HepG2 (cell line): ENCODE data around the gene KRTAP10-9. TPM values are rescaled to one million over a fixed set of nuclear protein-coding genes. Genes with fewer than 3 reads are reported as not detected.
A peak's percentile ranks its signal among the peaks of the same experiment; 100 is the strongest.

ENCODE experiments used
- ATAC-seq: fragments of 200-7000 bp; cut with Tn5 transposase; 3 replicates; pipeline ENCODE4 v1.9.1; 2020; ENCODE audit warnings: mild to moderate bottlenecking, moderate library complexity
- BruUV-seq: library from RNA; stranded (reverse); fragments of 400-500 nt; replicated peaks from 2 replicates; lab custom pipeline; 2021; lab: Mats Ljungman, UMichigan
- CTCF ChIA-PET: fragments of 300-600 bp; formaldehyde crosslinking; extraction: SDS; loops from one replicate; lab custom pipeline; 2021; ENCODE audit warnings: low total read pairs, inconsistent platforms, low intra/inter-chr PET ratio; lab: Yijun Ruan, JAX
- POLR2A ChIA-PET: fragments of 350-600 bp; sonication (Branson Sonifier 250); formaldehyde crosslinking; loops from one replicate; lab custom pipeline; 2020; ENCODE audit warnings: antibody characterized with exemption, inconsistent platforms; lab: Yijun Ruan, JAX
- DNase-seq: peaks from one replicate; pipeline ENCODE4 v3.0.0-alpha.2; 2015; ENCODE audit warnings: low spot score
- FAIRE-seq: peaks from 3 replicates; lab custom pipeline; 2011; peaks lifted over from hg19 to GRCh38; lab: Jason Lieb, UNC
- H2AFZ ChIP-seq: one replicate; pipeline ENCODE4 v1.6.1; 2011; ENCODE audit warnings: low read length, inconsistent platforms
- H3K27ac ChIP-seq: fragments of 300-600 bp; 3 replicates; pipeline ENCODE4 v1.8.0; 2011; ENCODE audit warnings: mixed run types, mild to moderate bottlenecking, mixed read lengths, low read length, inconsistent platforms; ENCODE audit not compliant: insufficient read depth; ENCODE audit errors: extremely low read length
- H3K27me3 ChIP-seq, 2 experiments: fragments of 200-600 bp in 1 of 2; 2 replicates in 1 of 2; 3 replicates in 1 of 2; pipeline versions ENCODE4 v1.6.0 to v1.8.0; 2011; ENCODE audit warnings: low read length in 2 of 2, mild to moderate bottlenecking in 2 of 2, moderate library complexity in 2 of 2, inconsistent platforms in 1 of 2; ENCODE audit not compliant: insufficient read depth in 2 of 2, control insufficient read depth in 1 of 2
- H3K36me3 ChIP-seq, 2 experiments: fragments of 200-600 bp in 1 of 2; replicated peaks in 1 of 2; 2 replicates in 1 of 2; 3 replicates in 1 of 2; pipeline versions ENCODE4 v1.5.1 to v1.8.0; 2011; ENCODE audit warnings: low read length in 2 of 2, inconsistent platforms in 1 of 2; ENCODE audit not compliant: insufficient read depth in 2 of 2, control insufficient read depth in 1 of 2
- H3K4me1 ChIP-seq: 2 replicates; pipeline ENCODE4 v1.5.1; 2012; ENCODE audit warnings: low read length, inconsistent platforms; ENCODE audit not compliant: insufficient read depth
- H3K4me2 ChIP-seq: 2 replicates; pipeline ENCODE4 v1.6.0; 2011; ENCODE audit warnings: low read depth, low read length, inconsistent platforms
- H3K4me3 ChIP-seq, 3 experiments: fragments of 200-600 bp in 1 of 3; sonication (generic), shearing (Covaris generic) in 1 of 3; replicated peaks in 1 of 3; 2 replicates each; pipeline ENCODE4 v1.5.1; 2011 to 2016; ENCODE audit warnings: low read length in 3 of 3, inconsistent platforms in 2 of 3, low read depth in 2 of 3, mild to moderate bottlenecking in 2 of 3, control low read depth in 1 of 3, mixed read lengths in 1 of 3; ENCODE audit not compliant: insufficient read depth in 1 of 3
- H3K79me2 ChIP-seq: one replicate; pipeline ENCODE4 v1.6.1; 2011; ENCODE audit warnings: low read length, inconsistent platforms; ENCODE audit not compliant: insufficient read depth
- H3K9ac ChIP-seq: 2 replicates; pipeline ENCODE4 v1.6.0; 2011; ENCODE audit warnings: mild to moderate bottlenecking, low read depth, low read length, inconsistent platforms; ENCODE audit not compliant: insufficient read depth
- H3K9me3 ChIP-seq: 2 replicates; pipeline ENCODE4 v1.5.1; 2012; ENCODE audit warnings: mild to moderate bottlenecking, low read length
- H4K20me1 ChIP-seq: 2 replicates; pipeline ENCODE4 v1.6.0; 2011; ENCODE audit warnings: inconsistent platforms, mild to moderate bottlenecking, low read length, moderate library complexity; ENCODE audit not compliant: insufficient read depth
- AHR ChIP-seq: IDR thresholded peaks from 2 replicates; pipeline ENCODE4 v1.6.1; 2018; ENCODE audit warnings: missing genetic modification reagents, missing compliant biosample characterization
- ARNTL ChIP-seq: sonication (generic); formaldehyde crosslinking; IDR thresholded peaks from 2 replicates; pipeline ENCODE4 v1.4.0; 2020; ENCODE audit warnings: mild to moderate bottlenecking, missing genetic modification reagents
- CBFB ChIP-seq: sonication (generic); formaldehyde crosslinking; IDR thresholded peaks from 2 replicates; pipeline ENCODE4 v1.4.0; 2020; ENCODE audit warnings: missing genetic modification reagents
- FOXC1 ChIP-seq: sonication (generic); formaldehyde crosslinking; IDR thresholded peaks from 2 replicates; pipeline ENCODE4 v1.8.0; 2022; ENCODE audit warnings: mild to moderate bottlenecking, missing genetic modification reagents, borderline replicate concordance
- HNRNPLL ChIP-seq: fragments of 200-400 bp; formaldehyde crosslinking; IDR thresholded peaks from 2 replicates; pipeline ENCODE4 v1.6.1; 2017; ENCODE audit warnings: mild to moderate bottlenecking, low read depth, low read length; ENCODE audit not compliant: poor library complexity, severe bottlenecking
- KDM3A ChIP-seq: IDR thresholded peaks from 2 replicates; pipeline ENCODE4 v1.6.1; 2018; ENCODE audit warnings: low read depth, missing compliant biosample characterization
- PLRG1 ChIP-seq: fragments of 450-650 bp; conservative IDR thresholded peaks from 2 replicates; pipeline ENCODE4 v1.6.1; 2016
- TAF1 ChIP-seq: sonication (generic); formaldehyde crosslinking; IDR thresholded peaks from 2 replicates; pipeline ENCODE4 v1.4.0; 2020; ENCODE audit warnings: missing genetic modification reagents
- TCF7 ChIP-seq: sonication (generic); IDR thresholded peaks from 2 replicates; pipeline ENCODE4 v1.6.1; 2016; ENCODE audit warnings: antibody characterized with exemption, low read depth
- ZBED4 ChIP-seq: sonication (generic); formaldehyde crosslinking; IDR thresholded peaks from 2 replicates; pipeline ENCODE4 v1.4.0; 2020; ENCODE audit warnings: missing genetic modification reagents, borderline replicate concordance
- ZNF260 ChIP-seq: sonication (generic); formaldehyde crosslinking; IDR thresholded peaks from 2 replicates; pipeline ENCODE4 v1.4.0; 2020; ENCODE audit warnings: missing genetic modification reagents, low read depth, mild to moderate bottlenecking, borderline replicate concordance
- ZNF607 ChIP-seq: sonication (generic); formaldehyde crosslinking; IDR thresholded peaks from 2 replicates; pipeline ENCODE4 v1.5.1; 2020; ENCODE audit warnings: missing genetic modification reagents, mild to moderate bottlenecking, borderline replicate concordance
- ZNF652 ChIP-seq: IDR thresholded peaks from 2 replicates; pipeline ENCODE4 v1.6.1; 2016; ENCODE audit warnings: low read depth, borderline replicate concordance
- ZNF674 ChIP-seq: sonication (generic); formaldehyde crosslinking; IDR thresholded peaks from 2 replicates; pipeline ENCODE4 v1.5.0; 2020; ENCODE audit warnings: low read depth, mild to moderate bottlenecking, missing genetic modification reagents
- ZNF777 ChIP-seq: sonication (generic); formaldehyde crosslinking; IDR thresholded peaks from 2 replicates; pipeline ENCODE4 v1.4.0; 2020; ENCODE audit warnings: missing genetic modification reagents
- ZNF782 ChIP-seq: sonication (generic); formaldehyde crosslinking; IDR thresholded peaks from 2 replicates; pipeline ENCODE4 v1.4.0; 2020; ENCODE audit warnings: missing genetic modification reagents, mild to moderate bottlenecking, borderline replicate concordance
- ZXDC ChIP-seq: sonication (generic); formaldehyde crosslinking; IDR thresholded peaks from 2 replicates; pipeline ENCODE4 v1.5.0; 2020; ENCODE audit warnings: mild to moderate bottlenecking, missing genetic modification reagents
- WGBS: methylation state at CpG from one replicate; pipeline ENCODE4 v1.1.6; 2017; ENCODE audit warnings: low lambda C conversion rate; 5-methylcytosine and 5-hydroxymethylcytosine counted together
- in situ Hi-C: cut with HindIII; loops from 2 replicates; pipeline ENCODE4 v1.10.0; 2017; ENCODE audit warnings: low pct_unique_long_range_greater_than_20kb; ENCODE audit not compliant: extremely low pct_ligation_motif_present
- intact Hi-C: fragments of 100-400 bp; cut with micrococcal nuclease; formaldehyde crosslinking; loops from one replicate; pipeline ENCODE4 v1.10.0; 2022; ENCODE audit not compliant: unreplicated experiment
- polyA plus RNA-seq, 8 experiments: library from polyadenylated mRNA; depleted of rRNA in 3 of 8; stranded (reverse) in 7 of 8; unstranded in 1 of 8; fragments of >200 nt; fragmentation: Illumina TruSeq in 4 of 8; extraction: Trizol in 4 of 8; gene quantifications; 2 replicates each; pipeline versions ENCODE4 v1.2.1 to v1.2.3, GENCODE V29; 2011 to 2016; ENCODE audit warnings: low read depth in 4 of 8, missing spikeins in 1 of 8, mixed read lengths in 1 of 8; ENCODE audit not compliant: insufficient read depth in 1 of 8
- total RNA-seq, 5 experiments: library from RNA; depleted of rRNA; stranded (reverse); fragments of >200 nt; fragmentation: Illumina TruSeq; extraction: Trizol; gene quantifications; 2 replicates each; pipeline ENCODE4 v1.2.3, GENCODE V29; 2016; ENCODE audit warnings: low read depth in 1 of 5

The KRTAP10-9 gene
- total and polyA plus RNA-seq, 2 of the 13 experiments (the other 11 are each of a cell fraction or from before 2014, with no cell fraction given), result not detected

- Histone ChIP-seq H3K36me3 (no peaks in the 10 kb centered on the region), H3K9ac (no peak overlapping the region), H3K79me2 (no peaks in the 10 kb centered on the region), H4K20me1 (no peaks in the 10 kb centered on the region), H3K9me3 (peaks cover 24% of the 10 kb centered on the region; the same call in 1 of the 2 replicates), H3K4me2 (no peak overlapping the region), H3K4me3 (no peak overlapping the region), H3K4me1 (no peaks in the 10 kb centered on the region), H2AFZ (no peak overlapping the region), H3K27ac (no peak overlapping the region), H3K27me3 (peaks cover 2 to 28% of the 10 kb centered on the region in 2 experiments; a peak in 3 of 5 replicates)
- ChIA-PET CTCF (no interaction called here), POLR2A (no interaction called here)
- BruUV-seq, result no TSS peak
- intact Hi-C loops (no loop called here), in situ Hi-C loops (no loop called here)
- peak; percentile 19; the same call in 1 of the 3 replicates for ATAC-seq
- FAIRE-seq, result no peak
- no peak for DNase-seq
- 44% methylated on average over 12 of the region's 26 CpGs for WGBS
- TF ChIP-seq ZNF674 (CRISPR knock-in tag) (no peak), ZNF782 (CRISPR knock-in tag) (no peak), TCF7 (no peak), ZXDC (CRISPR knock-in tag) (no peak), PLRG1 (no peak), ZNF777 (CRISPR knock-in tag) (no peak), CBFB (no peak), TAF1 (CRISPR knock-in tag) (no peak), HNRNPLL (no peak), ZBED4 (CRISPR knock-in tag) (no peak), KDM3A (CRISPR knock-in tag) (no peak), ZNF260 (CRISPR knock-in tag) (no peak), ZNF607 (CRISPR knock-in tag) (no peak), ZNF652 (CRISPR knock-in tag) (no peak), FOXC1 (CRISPR knock-in tag) (no peak), ARNTL (no peak), AHR (CRISPR knock-in tag) (no peak)
Measured at GRCh38 chr21:44613386-44614155, 13.3 kb upstream of the KRTAP10-9 start.
